Activated CD4-positive, CD25-positive, alpha-beta regulatory T cell treated with anti-CD3 and anti-CD28 coated beads, Interleukin-2, amount 50 U/mL, for 16 hours (primary cell): ENCODE results near the gene ADAMTS16.

Experiments
- DNase-seq: peaks from one replicate; pipeline ENCODE4 v3.0.0-alpha.2; 2020; ENCODE audit warnings: low read depth, low spot score

The ADAMTS16 gene

GRCh38 chr5:5344051-5344571 is 204.0 kb downstream of the ADAMTS16 start:
- DNase-seq, result no peak

DNA sequence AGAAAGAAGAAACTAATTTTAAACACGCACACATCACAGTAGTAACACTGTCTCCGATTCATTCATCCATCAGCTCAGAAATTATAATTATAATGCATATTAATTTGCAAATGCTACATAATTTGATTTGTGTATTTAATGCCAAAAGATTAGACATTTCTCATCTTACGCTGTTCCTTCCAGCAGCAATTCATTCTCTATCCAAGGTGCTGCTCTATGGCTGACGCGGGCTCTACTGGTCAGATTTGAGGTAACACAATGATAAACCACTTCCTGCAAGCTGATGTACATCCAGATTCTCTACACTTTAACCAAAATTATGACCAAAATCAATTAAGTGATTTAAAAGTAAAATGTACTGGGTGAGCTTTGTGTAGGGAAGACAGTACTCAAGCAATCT is 204.5 kb downstream of the ADAMTS16 start:
- DNase-seq, result no peak

DNA sequence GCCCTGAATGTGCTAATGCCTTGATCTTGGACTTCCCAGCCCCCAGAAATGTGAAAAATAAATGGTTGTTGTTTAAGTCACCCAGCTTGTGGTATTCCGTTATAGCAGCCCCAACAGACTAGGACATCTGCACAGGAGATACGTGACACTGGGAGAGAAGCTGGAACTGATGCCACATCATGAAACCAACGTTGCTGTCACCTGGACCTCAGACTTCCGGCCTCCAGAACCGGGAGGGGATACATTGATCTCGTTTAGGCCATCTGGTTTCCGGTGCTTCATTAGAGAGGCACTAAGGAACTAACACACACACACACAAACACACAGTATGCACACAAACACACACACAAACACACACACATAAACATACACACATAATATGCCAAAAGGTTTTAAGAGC is 207.3 kb downstream of the ADAMTS16 start:
- no peak for DNase-seq

DNA sequence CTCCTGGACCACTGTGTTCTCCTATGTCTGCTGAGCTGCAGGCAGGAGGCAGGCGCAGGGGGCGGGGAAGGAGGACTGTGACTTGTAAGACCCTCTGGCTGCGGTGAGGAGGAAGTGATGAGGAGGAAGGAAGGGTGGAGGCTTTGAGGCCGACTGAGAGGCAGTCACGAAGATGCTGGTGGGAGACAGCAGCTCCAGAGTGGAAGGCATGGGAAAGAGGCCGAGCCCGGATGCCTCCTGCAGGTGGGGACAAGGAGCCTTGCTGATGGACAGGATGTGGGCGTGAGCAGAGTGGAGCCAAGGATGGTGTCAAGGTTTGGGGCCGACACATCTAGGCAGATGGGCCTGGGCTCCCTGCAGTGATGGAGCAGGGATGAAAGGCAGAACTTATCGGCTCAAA is 208.0 kb downstream of the ADAMTS16 start:
- DNase-seq, result no peak

DNA sequence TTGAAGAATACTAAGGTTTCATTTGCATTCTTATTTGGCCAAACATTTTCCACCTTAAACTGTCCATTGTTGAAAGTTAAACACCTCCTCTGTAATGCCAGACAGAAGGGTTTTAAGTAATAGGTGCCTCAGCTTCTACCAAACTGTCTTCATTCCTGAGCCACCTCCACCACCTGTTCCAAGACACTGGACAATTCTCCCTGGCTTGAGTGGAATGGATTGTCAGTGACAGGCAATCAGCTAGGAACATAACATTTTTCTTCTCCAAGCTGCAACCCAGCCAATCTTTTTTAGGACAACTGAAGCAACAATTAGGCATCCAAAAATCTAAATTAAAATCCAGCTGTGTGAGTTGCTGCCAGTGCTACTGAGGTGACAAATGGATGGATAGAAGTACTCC is 208.4 kb downstream of the ADAMTS16 start:
- DNase-seq, result no peak

GRCh38 chr5:5350101-5350500 is 210.0 kb downstream of the ADAMTS16 start:
- DNase-seq, result no peak

GRCh38 chr5:5351288-5351979 is 211.3 kb downstream of the ADAMTS16 start:
- no peak for DNase-seq

- DNase-seq, result no peak
Observed at GRCh38 chr5:5352675-5353074, 212.5 kb downstream of the ADAMTS16 start.

- no peak for DNase-seq
Observed at GRCh38 chr5:5353681-5354080, 213.6 kb downstream of the ADAMTS16 start.

- DNase-seq, result no peak
Observed at GRCh38 chr5:5356765-5357164, 216.6 kb downstream of the ADAMTS16 start.

- DNase-seq, result no peak
Observed at GRCh38 chr5:5359618-5360017, 219.5 kb downstream of the ADAMTS16 start.

DNA sequence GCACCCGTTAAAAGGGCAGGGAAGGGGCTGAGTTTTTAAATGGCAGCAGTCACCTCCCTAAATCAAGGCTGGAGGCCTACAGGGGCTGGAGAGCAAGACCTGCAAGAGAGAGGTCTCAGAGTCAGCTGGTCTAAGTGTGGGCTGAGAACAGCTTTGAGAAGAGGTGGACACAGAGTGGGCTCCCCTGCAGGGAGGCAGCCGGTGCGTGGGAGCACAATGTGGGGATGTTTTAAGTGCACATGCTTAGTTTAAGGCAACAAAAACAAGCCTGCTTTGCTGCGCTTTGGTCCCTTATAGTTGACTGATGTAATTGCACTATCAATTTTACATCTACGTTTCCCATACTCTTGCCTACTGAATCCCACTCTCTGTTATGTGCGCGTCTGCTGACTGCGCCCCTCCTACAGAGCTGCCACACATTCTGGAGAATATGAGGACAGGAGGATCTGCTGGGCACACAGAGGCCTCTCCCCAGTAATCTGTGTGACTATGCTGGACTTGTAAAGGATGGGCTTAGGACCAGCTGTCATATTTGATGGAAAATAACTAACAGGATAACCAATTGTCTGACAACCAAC is 220.3 kb downstream of the ADAMTS16 start:
- DNase-seq, result no peak

GRCh38 chr5:5360941-5361520 is 220.9 kb downstream of the ADAMTS16 start:
- no peak for DNase-seq

GRCh38 chr5:5363045-5363444 is 222.9 kb downstream of the ADAMTS16 start:
- DNase-seq, result no peak

GRCh38 chr5:5364932-5365331 is 224.8 kb downstream of the ADAMTS16 start:
- DNase-seq, result no peak

DNA sequence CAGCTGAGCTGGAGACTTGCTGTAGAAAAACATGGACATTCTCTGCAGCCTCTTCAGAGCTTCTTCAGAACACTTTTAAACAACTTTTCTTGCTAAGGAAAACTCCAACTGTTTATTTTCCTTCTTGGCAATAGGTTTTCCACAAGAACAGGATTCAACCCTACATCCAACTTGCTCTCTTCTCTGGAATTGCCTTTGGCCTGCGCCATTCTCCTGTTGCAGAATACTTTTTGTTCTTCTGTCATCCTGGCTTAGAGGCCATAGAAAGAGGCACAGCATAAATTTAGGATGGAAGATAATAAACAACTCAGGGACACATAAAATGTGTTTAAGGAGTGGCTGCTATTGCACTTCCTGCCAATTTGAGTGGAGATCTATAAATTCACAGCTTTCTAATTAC is 227.6 kb downstream of the ADAMTS16 start:
- no peak for DNase-seq

GRCh38 chr5:5369051-5369605 is 229.0 kb downstream of the ADAMTS16 start:
- DNase-seq, result no peak
